Measurements from ENCODE around the gene SYNDIG1L. TPM values are rescaled to one million over a fixed set of nuclear protein-coding genes. Genes with fewer than 3 reads are reported as not detected.

Gene SYNDIG1L
- total and polyA plus RNA-seq, 10 of the 15 experiments (the other 5 are each of a cell fraction or from before 2014, with no cell fraction given), result 0.04 TPM; not detected in 9

DNA sequence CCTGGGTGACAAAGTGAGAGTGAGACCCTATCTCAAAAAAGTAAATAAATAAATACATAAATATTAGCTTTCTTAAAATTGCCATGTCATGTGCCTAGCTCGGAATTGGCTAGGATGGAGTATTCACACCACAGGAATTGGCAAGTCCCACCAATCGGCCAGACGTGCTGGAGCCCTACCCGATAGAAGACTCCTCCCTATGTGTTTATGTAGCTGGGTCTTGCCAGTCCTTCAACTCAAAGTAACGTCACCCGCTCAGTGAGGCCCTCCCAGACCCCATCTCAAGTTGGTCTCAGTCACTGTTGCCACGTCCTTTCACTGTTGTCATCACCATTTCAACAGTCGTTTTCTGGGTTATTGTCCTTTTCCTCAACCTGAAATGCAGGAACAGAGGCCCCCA is 57.6 kb downstream of the SYNDIG1L start:
- no TSS peak for BruUV-seq (replicated peaks)
- Histone ChIP-seq H3K4me2 (ENCODE audit: control insufficient read depth, insufficient read depth) (no peak overlapping the region), H3K79me2 (ENCODE audit: control insufficient read depth, insufficient read depth, low read length) (no peaks in the 10 kb centered on the region), H3K27ac (ENCODE audit: control insufficient read depth, insufficient read depth) (no peak overlapping the region), H3K9ac (ENCODE audit: control insufficient read depth, insufficient read depth, low read length) (no peak overlapping the region), H3K36me3 (ENCODE audit: control insufficient read depth in 2 of 2, insufficient read depth in 2 of 2, low read length in 1 of 2) (no peaks in the 10 kb centered on the region), H2AFZ (ENCODE audit: control insufficient read depth, low read depth, low read length) (no peak overlapping the region), H3K27me3 (replicated peaks in 1 of 2; ENCODE audit: control insufficient read depth in 2 of 2, insufficient read depth in 2 of 2, low read length in 1 of 2) (peaks cover 2 to 3% of the 10 kb centered on the region in 2 experiments; a peak in 3 of 4 replicates), H3K4me3 (no peak overlapping the region), H3K9me3 (replicated peaks; ENCODE audit: control insufficient read depth, insufficient read depth, low read length) (no peaks in the 10 kb centered on the region), H3K4me1 (ENCODE audit: control insufficient read depth, insufficient read depth, low read length) (no peaks in the 10 kb centered on the region), H4K20me1 (ENCODE audit: control insufficient read depth, insufficient read depth) (no peaks in the 10 kb centered on the region)
- TF ChIP-seq PRDM15 (CRISPR knock-in tag; IDR thresholded peaks at IDR 0.05) (no peak), SP1 (IDR thresholded peaks at IDR 0.05; ENCODE audit: low read depth, low read length) (no peak), CHD2 (IDR thresholded peaks at IDR 0.05; ENCODE audit: borderline replicate concordance, low read depth, low read length) (no peak), BMI1 (IDR thresholded peaks at IDR 0.05; ENCODE audit: borderline replicate concordance) (no peak), SREBF2 (IDR thresholded peaks at IDR 0.05; ENCODE audit: low read length) (no peak)
- intact Hi-C loops (cut with micrococcal nuclease; ENCODE audit: unreplicated experiment), result no loop called here
- ChIA-PET CTCF (interaction anchor here (0.7 kb wide), 1 partner anchor 64 kb away, joined by 3 read pairs; no protein-coding TSS in a partner anchor), RAD21 (ENCODE audit: unreplicated experiment) (no interaction called here), POLR2A (no interaction called here), SMC1A (ENCODE audit: uncharacterized antibody, unreplicated experiment) (interaction anchor here (1.0 kb wide), 1 partner anchor 57 kb away, joined by 3 read pairs; no protein-coding TSS in a partner anchor)
- no peak for ATAC-seq
- DNase-seq (ENCODE audit: low read depth, low spot score), result no peak
- 38% methylated on average over 8 of the region's 8 CpGs for WGBS (ENCODE audit: insufficient coverage, insufficient replicate concordance, low lambda C conversion rate, missing lambda C conversion rate)
- no peak for FAIRE-seq
- in situ Hi-C loops (cut with MboI), result no loop called here

Data from GM12878 (cell line).